Keratinocyte (primary cell): ENCODE measurements around the gene FRAS1. TPM values are rescaled to one million over a fixed set of nuclear protein-coding genes. Genes with fewer than 3 reads are reported as not detected.

Source experiments
- DNase-seq: peaks from one replicate; pipeline ENCODE4 v3.0.0-alpha.2; 2011; ENCODE audit warnings: low read depth, missing footprints, low spot score
- FAIRE-seq: peaks from 2 replicates; lab custom pipeline; 2011; peaks lifted over from hg19 to GRCh38; lab: Jason Lieb, UNC
- H2AFZ ChIP-seq: 2 replicates; pipeline ENCODE4 v1.6.0; 2012; ENCODE audit warnings: low read length, control low read depth, inconsistent platforms; ENCODE audit not compliant: control insufficient read depth
- H3K27ac ChIP-seq: 2 replicates; pipeline ENCODE4 v1.5.1; 2011; ENCODE audit warnings: low read length; ENCODE audit not compliant: control insufficient read depth, insufficient read depth
- H3K27me3 ChIP-seq: 3 replicates; pipeline ENCODE4 v1.6.0; 2011; ENCODE audit warnings: low read length; ENCODE audit not compliant: control insufficient read depth, insufficient read depth; ENCODE audit errors: extremely low read depth
- H3K36me3 ChIP-seq, 2 experiments: 2 replicates in 1 of 2; 3 replicates in 1 of 2; pipeline ENCODE4 v1.5.1; 2011; ENCODE audit warnings: low read length in 2 of 2, mild to moderate bottlenecking in 1 of 2; ENCODE audit not compliant: control insufficient read depth in 2 of 2, insufficient read depth in 2 of 2; ENCODE audit errors: extremely low read depth in 1 of 2
- H3K4me1 ChIP-seq: 3 replicates; pipeline ENCODE4 v1.5.1; 2011; ENCODE audit warnings: low read length; ENCODE audit not compliant: control insufficient read depth, insufficient read depth; ENCODE audit errors: extremely low read depth
- H3K4me2 ChIP-seq: 3 replicates; pipeline ENCODE4 v1.6.0; 2011; ENCODE audit warnings: low read depth, low read length; ENCODE audit not compliant: control insufficient read depth, insufficient read depth; ENCODE audit errors: extremely low read depth
- H3K4me3 ChIP-seq, 3 experiments: fragments of 200-600 bp in 1 of 3; sonication (generic) in 1 of 3; 2 replicates in 2 of 3; 3 replicates in 1 of 3; pipeline ENCODE4 v1.5.1; 2011 to 2016; ENCODE audit warnings: low read length in 3 of 3, mild to moderate bottlenecking in 3 of 3, control low read depth in 2 of 3, inconsistent platforms in 1 of 3, low read depth in 1 of 3, mixed read lengths in 1 of 3, mixed run types in 1 of 3, moderate library complexity in 1 of 3; ENCODE audit not compliant: control insufficient read depth in 2 of 3, insufficient read depth in 2 of 3; ENCODE audit errors: extremely low read depth in 1 of 3
- H3K79me2 ChIP-seq: 2 replicates; pipeline ENCODE4 v1.6.0; 2012; ENCODE audit warnings: low read length; ENCODE audit not compliant: control insufficient read depth, insufficient read depth
- H3K9ac ChIP-seq: 3 replicates; pipeline ENCODE4 v1.6.0; 2011; ENCODE audit warnings: low read length; ENCODE audit not compliant: control insufficient read depth, insufficient read depth; ENCODE audit errors: extremely low read depth
- H3K9me1 ChIP-seq: 3 replicates; pipeline ENCODE4 v1.6.0; 2011; ENCODE audit warnings: low read length; ENCODE audit not compliant: control insufficient read depth, insufficient read depth; ENCODE audit errors: extremely low read depth
- H3K9me3 ChIP-seq: 2 replicates; pipeline ENCODE4 v1.5.1; 2012; ENCODE audit warnings: low read depth, low read length; ENCODE audit not compliant: control insufficient read depth
- H4K20me1 ChIP-seq: 3 replicates; pipeline ENCODE4 v1.6.0; 2011; ENCODE audit warnings: low read length; ENCODE audit not compliant: control insufficient read depth, insufficient read depth; ENCODE audit errors: extremely low read depth
- EZH2 ChIP-seq: IDR thresholded peaks from one replicate; pipeline ENCODE4 v1.6.1; 2012; ENCODE audit warnings: inconsistent platforms, mild to moderate bottlenecking, low read length, moderate library complexity
- dilution Hi-C: fragments of 300-500 bp; cut with MboI; formaldehyde crosslinking; loops from one replicate; pipeline ENCODE4 v1.7.0; 2020; ENCODE audit warnings: low sequenced_read_pairs; ENCODE audit not compliant: extremely low pct_ligation_motif_present
- polyA plus RNA-seq, 5 experiments: library from polyadenylated mRNA; depleted of rRNA in 3 of 5; stranded (reverse) in 3 of 5; stranded (forward) in 1 of 5; unstranded in 1 of 5; fragments of >200 nt; gene quantifications; 1 replicate in 1 of 5; 2 replicates in 3 of 5; 3 replicates in 1 of 5; pipeline versions ENCODE4 v1.2.1 to v1.2.3, GENCODE V29; 2011 to 2012; ENCODE audit warnings: missing spikeins in 2 of 5, low read depth in 1 of 5, low replicate concordance in 1 of 5
- TF ChIP-seq, protein P1 (sequence below), 3 experiments: IDR thresholded peaks in 1 of 3; conservative IDR thresholded peaks in 1 of 3; optimal IDR thresholded peaks in 1 of 3; 2 replicates in 2 of 3; 3 replicates in 1 of 3; pipeline versions ENCODE3 to v1.5.1; 2011; ENCODE audit warnings: low read length in 3 of 3, mild to moderate bottlenecking in 3 of 3, moderate library complexity in 2 of 3, control low read depth in 1 of 3, inconsistent platforms in 1 of 3; ENCODE audit not compliant: insufficient read depth in 2 of 3; ENCODE audit errors: extremely low read depth in 1 of 3

FRAS1 gene
- polyA plus RNA-seq, 1 donor (not counting 4 experiments of a cell fraction or from before 2014, with no cell fraction given) = 3.5 TPM

DNA sequence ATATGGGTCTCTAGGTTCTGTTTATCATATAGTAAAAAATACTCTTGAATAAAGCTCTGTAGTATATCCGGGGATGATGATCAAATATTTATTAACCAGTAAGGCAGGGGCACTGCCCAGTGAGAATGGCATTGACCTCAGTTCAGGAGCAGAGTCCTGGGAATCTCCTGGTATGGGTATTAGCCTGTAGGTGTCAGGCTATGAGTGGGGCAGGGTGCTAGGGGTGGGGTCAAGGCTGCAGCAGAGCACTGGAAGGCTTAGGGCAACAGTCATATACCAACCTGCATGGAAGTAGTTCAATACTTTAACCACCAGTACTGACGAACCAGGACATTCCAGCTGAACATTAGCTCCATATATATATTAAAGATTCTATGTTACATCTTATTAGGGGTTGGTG lies 274.1 kb downstream of the FRAS1 start:
- no peaks in the 10 kb centered on the region for H4K20me1 ChIP-seq
- no peak overlapping the region for H2AFZ ChIP-seq
- no peaks in the 10 kb centered on the region for H3K27me3 ChIP-seq
- no peak overlapping the region for H3K27ac ChIP-seq
- dilution Hi-C loops = no loop called here
- no peak for FAIRE-seq
- H3K4me2 ChIP-seq = no peak overlapping the region
- DNase-seq = no peak
- H3K9me3 ChIP-seq = no peaks in the 10 kb centered on the region
- no peak overlapping the region for H3K9ac ChIP-seq
- no peaks in the 10 kb centered on the region for H3K36me3 ChIP-seq
- no peaks in the 10 kb centered on the region for H3K4me1 ChIP-seq
- TF ChIP-seq, protein P1, sequence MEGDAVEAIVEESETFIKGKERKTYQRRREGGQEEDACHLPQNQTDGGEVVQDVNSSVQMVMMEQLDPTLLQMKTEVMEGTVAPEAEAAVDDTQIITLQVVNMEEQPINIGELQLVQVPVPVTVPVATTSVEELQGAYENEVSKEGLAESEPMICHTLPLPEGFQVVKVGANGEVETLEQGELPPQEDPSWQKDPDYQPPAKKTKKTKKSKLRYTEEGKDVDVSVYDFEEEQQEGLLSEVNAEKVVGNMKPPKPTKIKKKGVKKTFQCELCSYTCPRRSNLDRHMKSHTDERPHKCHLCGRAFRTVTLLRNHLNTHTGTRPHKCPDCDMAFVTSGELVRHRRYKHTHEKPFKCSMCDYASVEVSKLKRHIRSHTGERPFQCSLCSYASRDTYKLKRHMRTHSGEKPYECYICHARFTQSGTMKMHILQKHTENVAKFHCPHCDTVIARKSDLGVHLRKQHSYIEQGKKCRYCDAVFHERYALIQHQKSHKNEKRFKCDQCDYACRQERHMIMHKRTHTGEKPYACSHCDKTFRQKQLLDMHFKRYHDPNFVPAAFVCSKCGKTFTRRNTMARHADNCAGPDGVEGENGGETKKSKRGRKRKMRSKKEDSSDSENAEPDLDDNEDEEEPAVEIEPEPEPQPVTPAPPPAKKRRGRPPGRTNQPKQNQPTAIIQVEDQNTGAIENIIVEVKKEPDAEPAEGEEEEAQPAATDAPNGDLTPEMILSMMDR (optimal IDR thresholded peaks at IDR 0.05 in 1 of 3, IDR thresholded peaks at IDR 0.05 in 1 of 3, conservative IDR thresholded peaks at IDR 0.05 in 1 of 3; ENCODE audit: extremely low read depth in 1 of 3, insufficient read depth in 2 of 3, low read length in 3 of 3) = no peak
- no peak for TF ChIP-seq EZH2
- no peaks in the 10 kb centered on the region for H3K79me2 ChIP-seq
- no peaks in the 10 kb centered on the region for H3K9me1 ChIP-seq
- H3K4me3 ChIP-seq = no peak overlapping the region

DNA sequence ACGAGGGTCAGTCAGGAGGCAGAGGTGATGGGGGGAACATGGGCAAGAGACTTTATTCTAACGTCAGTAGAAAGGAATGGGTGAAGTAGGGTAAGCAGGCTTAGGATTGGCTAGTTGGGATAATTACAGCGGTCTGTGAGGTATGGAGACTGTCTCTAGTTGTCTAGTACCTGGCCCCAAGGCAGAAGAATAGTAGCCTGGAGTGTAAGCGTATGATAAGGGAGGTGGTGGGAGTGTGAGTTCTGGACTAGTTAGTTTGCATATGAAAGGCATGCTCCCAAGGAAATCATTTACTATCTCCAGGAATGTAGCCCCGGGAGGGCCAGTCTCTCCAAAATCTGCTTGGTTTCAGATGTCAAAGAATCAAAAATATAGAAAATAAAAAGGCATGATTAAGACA lies 274.8 kb downstream of the FRAS1 start:
- H2AFZ ChIP-seq = no peak overlapping the region
- H3K4me1 ChIP-seq = no peaks in the 10 kb centered on the region

More for the DNA sequence above, 274.8 kb downstream of the FRAS1 start:
- H3K4me2 ChIP-seq = no peak overlapping the region
- H3K27ac ChIP-seq = no peak overlapping the region
- no peaks in the 10 kb centered on the region for H3K9me1 ChIP-seq
- TF ChIP-seq, protein P1 (optimal IDR thresholded peaks at IDR 0.05 in 1 of 3, IDR thresholded peaks at IDR 0.05 in 1 of 3, conservative IDR thresholded peaks at IDR 0.05 in 1 of 3; ENCODE audit: extremely low read depth in 1 of 3, insufficient read depth in 2 of 3, low read length in 3 of 3) = no peak
- no peak for TF ChIP-seq EZH2
- H3K27me3 ChIP-seq = no peaks in the 10 kb centered on the region
- H3K79me2 ChIP-seq = no peaks in the 10 kb centered on the region
- DNase-seq (no peak), FAIRE-seq (no peak)
- no peak overlapping the region for H3K9ac ChIP-seq
- H3K4me3 ChIP-seq = no peak overlapping the region
- no peaks in the 10 kb centered on the region for H3K36me3 ChIP-seq
- H3K9me3 ChIP-seq = no peaks in the 10 kb centered on the region
- dilution Hi-C loops = no loop called here
- no peaks in the 10 kb centered on the region for H4K20me1 ChIP-seq
